Mesothelial cell of epicardium (in vitro differentiated cells): Measurements from ENCODE around the gene CCM2L. TPM values are rescaled to one million over a fixed set of nuclear protein-coding genes. Genes with fewer than 3 reads are reported as not detected.

Experiments used
- DNase-seq, 2 experiments: peaks; one replicate each; pipeline ENCODE4 v3.0.0; 2021; ENCODE audit warnings: low spot score in 2 of 2; ENCODE audit not compliant: unreplicated experiment in 2 of 2
- H3K27ac Mint-ChIP-seq: 2 replicates; pipeline ENCODE4 v1.8.0; 2021; ENCODE audit warnings: mixed read lengths
- H3K27me3 Mint-ChIP-seq: 2 replicates; pipeline ENCODE4 v1.8.0; 2021; ENCODE audit warnings: low read depth, mixed read lengths
- H3K36me3 Mint-ChIP-seq: 2 replicates; pipeline ENCODE4 v1.8.0; 2021; ENCODE audit warnings: mixed read lengths
- H3K4me1 Mint-ChIP-seq: 2 replicates; pipeline ENCODE4 v1.8.0; 2021; ENCODE audit warnings: mixed read lengths
- H3K4me3 Mint-ChIP-seq: 2 replicates; pipeline ENCODE4 v1.8.0; 2021; ENCODE audit warnings: mild to moderate bottlenecking, moderate library complexity, mixed read lengths
- H3K9me3 Mint-ChIP-seq: 2 replicates; pipeline ENCODE4 v1.8.0; 2021; ENCODE audit warnings: mixed read lengths
- CTCF ChIP-seq: fragments of 200-600 bp; sonication (generic); IDR thresholded peaks from one replicate; pipeline ENCODE4 v1.5.0; 2021; ENCODE audit warnings: antibody characterized with exemption; ENCODE audit not compliant: unreplicated experiment
- total RNA-seq: library from RNA; stranded (reverse); gene quantifications from 3 replicates; pipeline ENCODE4 v1.2.1, GENCODE V29; 2021

CCM2L gene
- total RNA-seq, 1 donor from 2014 or later = 0.16 TPM

GRCh38 chr20:32021091-32021490 is 10.9 kb downstream of the CCM2L start:
- no peaks in the 10 kb centered on the region for H3K36me3 Mint-ChIP-seq
- no peaks in the 10 kb centered on the region for H3K9me3 Mint-ChIP-seq
- peaks cover 88% of the 10 kb centered on the region for H3K27me3 Mint-ChIP-seq
- DNase-seq = no peak
- no peak overlapping the region for H3K27ac Mint-ChIP-seq
- peak overlapping the region; percentile 40 for H3K4me3 Mint-ChIP-seq
- no peak for TF ChIP-seq CTCF
- H3K4me1 Mint-ChIP-seq = peaks cover 11% of the 10 kb centered on the region

- H3K27me3 Mint-ChIP-seq = peaks cover 70% of the 10 kb centered on the region
- no peaks in the 10 kb centered on the region for H3K36me3 Mint-ChIP-seq
- no peak for TF ChIP-seq CTCF
- no peak for DNase-seq
- H3K27ac Mint-ChIP-seq = no peak overlapping the region
- H3K9me3 Mint-ChIP-seq = no peaks in the 10 kb centered on the region
- H3K4me1 Mint-ChIP-seq = peaks cover 2% of the 10 kb centered on the region
- no peak overlapping the region for H3K4me3 Mint-ChIP-seq
These were observed 14.6 kb downstream of the CCM2L start for GRCh38 chr20:32024683-32025295.

- DNase-seq = no peak
- TF ChIP-seq CTCF = no peak
- H3K4me1 Mint-ChIP-seq = no peaks in the 10 kb centered on the region
- no peak overlapping the region for H3K4me3 Mint-ChIP-seq
- H3K27ac Mint-ChIP-seq = no peak overlapping the region
- peaks cover 67% of the 10 kb centered on the region for H3K27me3 Mint-ChIP-seq
- no peaks in the 10 kb centered on the region for H3K9me3 Mint-ChIP-seq
- no peaks in the 10 kb centered on the region for H3K36me3 Mint-ChIP-seq
These were observed 17.4 kb downstream of the CCM2L start for GRCh38 chr20:32027643-32028042.

- Mint-ChIP-seq H3K27me3 (peaks cover 67% of the 10 kb centered on the region), H3K4me1 (no peaks in the 10 kb centered on the region), H3K4me3 (no peak overlapping the region), H3K36me3 (no peaks in the 10 kb centered on the region), H3K27ac (no peak overlapping the region), H3K9me3 (no peaks in the 10 kb centered on the region)
- no peak for DNase-seq
- no peak for TF ChIP-seq CTCF
These were observed 18.6 kb downstream of the CCM2L start for GRCh38 chr20:32028647-32029372.

GRCh38 chr20:32029561-32029960 is 19.3 kb downstream of the CCM2L start:
- Mint-ChIP-seq H3K4me1 (no peaks in the 10 kb centered on the region), H3K9me3 (no peaks in the 10 kb centered on the region), H3K27ac (no peak overlapping the region), H3K36me3 (no peaks in the 10 kb centered on the region), H3K27me3 (peaks cover 67% of the 10 kb centered on the region), H3K4me3 (no peak overlapping the region)
- DNase-seq = no peak
- TF ChIP-seq CTCF = no peak
